Stimulated activated CD8-positive, alpha-beta memory T cell treated with anti-CD3 and anti-CD28 coated beads, Interleukin-7, amount 100 ng/mL, for 4 hours (primary cell): ENCODE data around the gene DNASE1L3.
"Not testable (repeated sequence)": the region's sequence is repeated elsewhere in the genome, so short reads cannot be mapped to it uniquely, and the experiment has no call there.

Experiments used
- DNase-seq, 2 donors: peaks; one replicate each; pipeline ENCODE4 v3.0.0-alpha.2; 2020; ENCODE audit warnings: low read depth in 2 of 2

Gene DNASE1L3

GRCh38 chr3:58210761-58211460 lies at the start of gene DNASE1L3:
DNASE1L3 (minus strand) TSS chr3:58210972; CDS start chr3:58210906, 66 bp downstream.
- DNase-seq: no peak

- DNase-seq: no peak
These were observed 49.5 kb upstream of the DNASE1L3 start for GRCh38 chr3:58260261-58260731.

GRCh38 chr3:58258392-58259055 lies 47.8 kb upstream of the DNASE1L3 start:
- no peak for DNase-seq

GRCh38 chr3:58256511-58256910 lies 45.7 kb upstream of the DNASE1L3 start:
- DNase-seq: no peak

GRCh38 chr3:58256061-58256460 lies 45.3 kb upstream of the DNASE1L3 start:
- DNase-seq: no peak

- DNase-seq: no peak
These were observed 43.4 kb upstream of the DNASE1L3 start for GRCh38 chr3:58254144-58254543.

GRCh38 chr3:58251631-58252035 lies 40.9 kb upstream of the DNASE1L3 start:
- DNase-seq: no peak

- DNase-seq: no peak
These were observed 39.4 kb upstream of the DNASE1L3 start for GRCh38 chr3:58250093-58250707.

- DNase-seq: no peak
These were observed 38.8 kb upstream of the DNASE1L3 start for GRCh38 chr3:58249358-58250092.

GRCh38 chr3:58246148-58247047 lies 35.6 kb upstream of the DNASE1L3 start:
- DNase-seq: no peak

- no peak for DNase-seq
These were observed 33.3 kb upstream of the DNASE1L3 start for GRCh38 chr3:58243976-58244585.

- DNase-seq: not testable (repeated sequence)
These were observed 32.1 kb upstream of the DNASE1L3 start for GRCh38 chr3:58242860-58243259.

- DNase-seq: no peak
These were observed 31.6 kb upstream of the DNASE1L3 start for GRCh38 chr3:58242340-58242739.

- no peak for DNase-seq
These were observed 30.7 kb upstream of the DNASE1L3 start for GRCh38 chr3:58241306-58242044.

- no peak for DNase-seq
These were observed 28.1 kb upstream of the DNASE1L3 start for GRCh38 chr3:58238830-58239229.

- DNase-seq: peak; percentile 23 to 50
These were observed 27.3 kb upstream of the DNASE1L3 start for GRCh38 chr3:58237941-58238681.

- DNase-seq: peak; percentile 53 to 70
These were observed 26.6 kb upstream of the DNASE1L3 start, which contains the start of gene ABHD6 for GRCh38 chr3:58237238-58237940. ABHD6 (plus strand) TSS chr3:58237792; CDS start chr3:58256587, 18,795 bp downstream.

- no peak for DNase-seq
These were observed 25.9 kb upstream of the DNASE1L3 start for GRCh38 chr3:58236527-58237237.
